H1 (cell line): ENCODE results near the gene BCL2L1. TPM values are rescaled to one million over a fixed set of nuclear protein-coding genes. Genes with fewer than 3 reads are reported as not detected.

Source experiments
- CTCF ChIA-PET: fragments of 300-600 bp; sonication (Branson Sonifier 250); formaldehyde crosslinking; loops from one replicate; lab custom pipeline; 2021; ENCODE audit not compliant: partially characterized antibody; lab: Charles Lee
- POLR2A ChIA-PET: fragments of 300-600 bp; sonication (Branson Sonifier 250); formaldehyde crosslinking; loops from one replicate; lab custom pipeline; 2021; ENCODE audit warnings: inconsistent platforms; ENCODE audit not compliant: partially characterized antibody; lab: Charles Lee
- DNase-seq, 2 experiments: peaks; one replicate each; pipeline versions ENCODE4 v3.0.0 to v3.0.0-alpha.2; 2010 to 2022; ENCODE audit warnings: low spot score in 2 of 2, low read depth in 1 of 2, mixed read lengths in 1 of 2
- FAIRE-seq: peaks from 2 replicates; lab custom pipeline; 2011; peaks lifted over from hg19 to GRCh38; lab: Jason Lieb, UNC
- H2AFZ ChIP-seq: 2 replicates; pipeline ENCODE4 v1.8.1; 2012; ENCODE audit warnings: low read length, inconsistent platforms
- H2AK5ac ChIP-seq: 2 replicates; pipeline ENCODE4 v1.6.1; 2013; ENCODE audit warnings: low read depth, low read length
- H2BK120ac ChIP-seq: replicated peaks from 2 replicates; pipeline ENCODE3; 2013; ENCODE audit warnings: low read depth, low read length, inconsistent platforms
- H2BK12ac ChIP-seq: 2 replicates; pipeline ENCODE4 v1.6.1; 2013; ENCODE audit warnings: low read depth, low read length
- H2BK15ac ChIP-seq: 2 replicates; pipeline ENCODE4 v1.6.1; 2013; ENCODE audit warnings: low read length
- H2BK20ac ChIP-seq: 2 replicates; pipeline ENCODE4 v1.6.1; 2013; ENCODE audit warnings: low read length
- H2BK5ac ChIP-seq: 2 replicates; pipeline ENCODE4 v1.6.1; 2013; ENCODE audit warnings: low read depth, low read length
- H3K14ac ChIP-seq: 2 replicates; pipeline ENCODE4 v1.6.1; 2013; ENCODE audit warnings: inconsistent platforms; ENCODE audit not compliant: insufficient read length
- H3K18ac ChIP-seq: 2 replicates; pipeline ENCODE4 v1.6.1; 2013; ENCODE audit warnings: low read length; ENCODE audit errors: extremely low read depth
- H3K23ac ChIP-seq: 2 replicates; pipeline ENCODE4 v1.6.1; 2013; ENCODE audit warnings: inconsistent platforms; ENCODE audit not compliant: insufficient read length
- H3K23me2 ChIP-seq: 2 replicates; pipeline ENCODE4 v1.6.1; 2013; ENCODE audit warnings: low read depth, low read length
- H3K27ac ChIP-seq: 2 replicates; pipeline ENCODE4 v1.6.1; 2011; ENCODE audit warnings: low read depth, low read length, inconsistent platforms
- H3K27me3 ChIP-seq, 4 experiments: replicated peaks in 1 of 4; 1 replicate in 1 of 4; 2 replicates in 3 of 4; pipeline versions ENCODE4 v1.6.1 to v1.8.1; 2011 to 2013; ENCODE audit warnings: low read length in 3 of 4, mild to moderate bottlenecking in 3 of 4, inconsistent platforms in 2 of 4, mixed read lengths in 2 of 4, moderate library complexity in 1 of 4; ENCODE audit not compliant: control insufficient read depth in 3 of 4, insufficient read depth in 3 of 4; ENCODE audit errors: extremely low read depth in 1 of 4
- H3K36me3 ChIP-seq, 4 experiments: 2 replicates each; pipeline versions ENCODE4 v1.6.1 to v1.8.1; 2011 to 2013; ENCODE audit warnings: mild to moderate bottlenecking in 4 of 4, low read length in 3 of 4, moderate library complexity in 2 of 4, control low read depth in 1 of 4, inconsistent platforms in 1 of 4; ENCODE audit not compliant: insufficient read depth in 4 of 4, control insufficient read depth in 2 of 4
- H3K4ac ChIP-seq: replicated peaks from 2 replicates; pipeline ENCODE3; 2013; ENCODE audit warnings: low read length, low read depth, mixed read lengths, inconsistent platforms; ENCODE audit not compliant: insufficient read length
- H3K4me1 ChIP-seq, 4 experiments: replicated peaks in 1 of 4; 1 replicate in 1 of 4; 2 replicates in 3 of 4; pipeline versions ENCODE4 v1.6.1 to v1.8.1; 2011 to 2013; ENCODE audit warnings: low read length in 3 of 4, inconsistent platforms in 2 of 4, mixed read lengths in 1 of 4; ENCODE audit not compliant: insufficient read depth in 4 of 4, control insufficient read depth in 3 of 4
- H3K4me2 ChIP-seq, 2 experiments: 2 replicates each; pipeline versions ENCODE4 v1.6.1 to v1.8.1; 2011 to 2013; ENCODE audit warnings: low read depth in 2 of 2, low read length in 2 of 2, control low read depth in 1 of 2, inconsistent platforms in 1 of 2, mild to moderate bottlenecking in 1 of 2; ENCODE audit not compliant: insufficient read depth in 1 of 2
- H3K4me3 ChIP-seq, 4 experiments: fragments of 200-600, 300-600 bp in 1 of 4; sonication (generic), shearing (Covaris generic), sonication (Bioruptor Twin) in 1 of 4; 2 replicates each; pipeline versions ENCODE4 v1.5.1 to v1.8.1; 2011 to 2016; ENCODE audit warnings: low read length in 4 of 4, low read depth in 3 of 4, control low read depth in 2 of 4, inconsistent platforms in 2 of 4, mild to moderate bottlenecking in 2 of 4, mixed read lengths in 1 of 4, moderate library complexity in 1 of 4; ENCODE audit not compliant: insufficient read depth in 2 of 4; ENCODE audit errors: extremely low read depth in 1 of 4
- H3K56ac ChIP-seq: replicated peaks from 2 replicates; pipeline ENCODE3; 2013; ENCODE audit warnings: low read depth, mild to moderate bottlenecking, mixed read lengths, low read length, inconsistent platforms; ENCODE audit not compliant: insufficient read length
- H3K79me1 ChIP-seq: 2 replicates; pipeline ENCODE4 v1.6.1; 2013; ENCODE audit warnings: low read depth, low read length, control low read depth
- H3K79me2 ChIP-seq, 2 experiments: 2 replicates each; pipeline versions ENCODE4 v1.6.1 to v1.8.1; 2012 to 2013; ENCODE audit warnings: low read length in 2 of 2, mild to moderate bottlenecking in 2 of 2, inconsistent platforms in 1 of 2; ENCODE audit not compliant: insufficient read depth in 2 of 2, control insufficient read depth in 1 of 2
- H3K9ac ChIP-seq, 4 experiments: replicated peaks in 1 of 4; 1 replicate in 1 of 4; 2 replicates in 3 of 4; pipeline versions ENCODE4 v1.6.1 to v1.8.1; 2011 to 2013; ENCODE audit warnings: low read depth in 3 of 4, low read length in 3 of 4, control low read depth in 2 of 4, mild to moderate bottlenecking in 2 of 4, moderate library complexity in 2 of 4, inconsistent platforms in 1 of 4; ENCODE audit errors: extremely low read depth in 1 of 4
- H3K9me3 ChIP-seq, 2 experiments: 2 replicates each; pipeline versions ENCODE4 v1.6.1 to v1.8.1; 2012 to 2013; ENCODE audit warnings: mild to moderate bottlenecking in 2 of 2, moderate library complexity in 2 of 2, control low read depth in 1 of 2, inconsistent platforms in 1 of 2, low read depth in 1 of 2, low read length in 1 of 2, mixed read lengths in 1 of 2; ENCODE audit not compliant: insufficient read depth in 2 of 2
- H4K20me1 ChIP-seq, 2 experiments: replicated peaks in 1 of 2; 2 replicates each; pipeline versions ENCODE3 to v1.8.1; 2011 to 2013; ENCODE audit warnings: inconsistent platforms in 2 of 2, low read length in 2 of 2, mild to moderate bottlenecking in 1 of 2; ENCODE audit not compliant: insufficient read depth in 2 of 2, control insufficient read depth in 1 of 2
- H4K5ac ChIP-seq: 2 replicates; pipeline ENCODE4 v1.6.1; 2013; ENCODE audit warnings: low read length, low read depth, mixed read lengths, inconsistent platforms; ENCODE audit not compliant: insufficient read length
- H4K8ac ChIP-seq: 2 replicates; pipeline ENCODE4 v1.8.0; 2013; ENCODE audit warnings: mild to moderate bottlenecking, moderate library complexity, low read length, inconsistent platforms; ENCODE audit not compliant: insufficient read depth; ENCODE audit errors: extremely low read depth
- H4K91ac ChIP-seq: replicated peaks from 2 replicates; pipeline ENCODE3; 2013; ENCODE audit warnings: low read length, mixed read lengths, inconsistent platforms; ENCODE audit not compliant: insufficient read length
- SP2 ChIP-seq: IDR thresholded peaks from 2 replicates; pipeline ENCODE4 v1.6.1; 2012; ENCODE audit warnings: mild to moderate bottlenecking, low read length, inconsistent platforms
- WGBS, 2 experiments: shearing (Covaris generic) in 1 of 2; methylation state at CpG; one replicate each; pipeline versions ENCODE4 v1.1.6 to v1.1.7; 2013 to 2015; ENCODE audit warnings: low lambda C conversion rate in 2 of 2, mixed read lengths in 2 of 2, inconsistent platforms in 1 of 2, low coverage in 1 of 2, missing lambda C conversion rate in 1 of 2; ENCODE audit not compliant: insufficient replicate concordance in 2 of 2, insufficient coverage in 1 of 2, insufficient read length in 1 of 2; ENCODE audit errors: extremely low coverage in 1 of 2, missing lambda C conversion rate in 1 of 2; 5-methylcytosine and 5-hydroxymethylcytosine counted together
- long read RNA-seq, 2 experiments: library from RNA in 1 of 2; library from capped mRNA in 1 of 2; stranded (forward); transcript quantifications; one replicate each; pipeline ENCODE4 v2.0.0, GENCODE V29; 2021; ENCODE audit warnings: inconsistent platforms in 1 of 2
- polyA minus RNA-seq, 3 experiments: library from RNA; depleted of rRNA, polyadenylated mRNA; stranded (reverse); fragments of >200 nt; gene quantifications; 1 replicate in 2 of 3; 2 replicates in 1 of 3; pipeline ENCODE4 v1.2.3, GENCODE V29; 2011
- polyA plus RNA-seq, 7 experiments: library from polyadenylated mRNA; depleted of rRNA in 3 of 7; stranded (reverse) in 5 of 7; unstranded in 2 of 7; fragments of >200 nt in 5 of 7; fragments of 200-250 nt in 2 of 7; gene quantifications; 1 replicate in 5 of 7; 2 replicates in 1 of 7; 4 replicates in 1 of 7; pipeline versions ENCODE4 v1.2.1 to v1.2.3, GENCODE V29; 2011 to 2013; ENCODE audit warnings: missing spikeins in 2 of 7, mixed read lengths in 2 of 7
- total RNA-seq: library from RNA; stranded (reverse); fragmentation: NEBNext Ultra II Directional; extraction: Animal tissue kit (Norgen Biotek cat#: 25700); gene quantifications from 2 replicates; pipeline ENCODE4 v1.2.1, GENCODE V29; 2021
- TF ChIP-seq, protein P1 (sequence below), 3 experiments: IDR thresholded peaks; 1 replicate in 2 of 3; 2 replicates in 1 of 3; pipeline versions ENCODE4 v1.5.1 to v1.6.1; 2011; ENCODE audit warnings: low read length in 3 of 3, mild to moderate bottlenecking in 3 of 3, inconsistent platforms in 2 of 3, low read depth in 1 of 3, moderate library complexity in 1 of 3; ENCODE audit not compliant: insufficient read depth in 1 of 3; ENCODE audit errors: control extremely low read depth in 1 of 3
- TF ChIP-seq, protein P2 (sequence below): IDR thresholded peaks from 2 replicates; pipeline ENCODE4 v1.6.1; 2012; ENCODE audit warnings: inconsistent platforms

BCL2L1 gene
- total RNA-seq (64.9 and 66.0 TPM in 2 replicates), polyA plus RNA-seq (2011; rRNA removed) (66.1 and 94.4 TPM in 2 replicates), polyA minus RNA-seq (2011; rRNA and poly(A)+ RNA removed) (49.7 and 68.8 TPM in 2 replicates)
- 78.2 TPM for polyA plus RNA-seq (2011; cell fraction: cytosol; rRNA removed)
- polyA plus RNA-seq (2011; cell fraction: nucleus; rRNA removed) = 67.5 TPM
- polyA plus RNA-seq (2012, experiment 1 of 2) = 69.5 to 76.8 TPM (median 74.9 TPM) in 4 replicates
- polyA plus RNA-seq (2012, experiment 2 of 2) = 119 TPM
- 36.6 TPM for polyA plus RNA-seq (2013, experiment 1 of 2)
- 38.8 TPM for polyA plus RNA-seq (2013, experiment 2 of 2)
- polyA minus RNA-seq (2011; cell fraction: cytosol; rRNA and poly(A)+ RNA removed) = 46.3 TPM
- polyA minus RNA-seq (2011; cell fraction: nucleus; rRNA and poly(A)+ RNA removed) = 57.2 TPM
- long read RNA-seq, experiment 1, transcript BCL2L1-203 (2 exons, 2,578 nt) = major isoform, 6 of 57 reads
- long read RNA-seq, experiment 1, transcript BCL2L1-201 (3 exons, 2,610 nt) = minor isoform, 5 of 57 reads
- long read RNA-seq, experiment 1, partial matches to known transcripts = 1 of 57 reads
- long read RNA-seq, experiment 1, other reads (novel, unspliced or antisense) = 44 of 57 reads
- long read RNA-seq, experiment 2, transcript BCL2L1-203 (2 exons, 2,578 nt) = minor isoform, 7 of 39 reads
- long read RNA-seq, experiment 2, transcript BCL2L1-201 (3 exons, 2,610 nt) = major isoform, 10 of 39 reads
- long read RNA-seq, experiment 2, partial matches to known transcripts = 0 of 39 reads
- long read RNA-seq, experiment 2, other reads (novel, unspliced or antisense) = 18 of 39 reads

DNA sequence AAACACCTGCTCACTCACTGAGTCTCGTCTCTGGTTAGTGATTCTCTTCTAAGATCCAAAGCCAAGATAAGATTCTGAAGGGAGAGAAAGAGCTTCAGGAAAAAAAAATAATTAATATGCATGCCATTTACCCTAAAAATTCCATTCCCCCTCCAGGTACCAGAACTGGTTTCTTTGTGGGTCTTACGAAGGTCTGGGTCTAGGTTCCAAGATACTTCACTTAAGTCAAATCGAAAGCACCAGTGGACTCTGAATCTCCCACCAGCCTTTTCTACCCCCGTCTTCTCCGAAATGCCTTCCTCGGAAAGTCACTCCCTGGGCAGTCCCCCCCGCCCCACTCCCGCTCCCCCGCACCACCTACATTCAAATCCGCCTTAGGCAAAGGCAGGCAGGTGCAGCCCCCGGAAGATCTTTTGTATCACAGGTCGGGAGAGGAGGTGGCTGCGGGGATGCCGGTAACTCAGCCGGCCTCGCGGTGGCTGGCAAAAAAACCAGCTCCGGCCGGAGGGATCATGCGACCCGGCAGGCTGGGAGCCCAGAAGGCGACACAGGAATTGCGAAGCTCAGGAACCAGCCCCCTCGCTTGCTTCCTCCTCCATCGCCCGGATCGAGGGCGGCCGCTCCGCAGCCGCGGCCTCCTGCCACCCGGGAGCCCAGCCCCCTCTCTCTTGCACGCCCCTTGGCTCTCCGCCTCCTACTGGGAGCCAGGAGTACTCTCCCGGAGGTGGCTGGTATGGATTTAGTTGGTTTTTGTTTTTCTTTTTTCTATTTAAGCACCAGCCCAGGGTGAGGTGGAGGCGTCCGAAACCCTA, at the start of gene BCL2L1:
Gene BCL2L1, minus strand, starts transcription at position 612 of the 812 bp plus-strand sequence. CDS start 650 bp downstream, outside the sequence.
- Histone ChIP-seq H3K79me1 (no peaks in the 10 kb centered on the region; the same call in 1 of the 2 replicates), H3K23me2 (peaks cover 4% of the 10 kb centered on the region), H3K9ac (peak within 1 kb of the TSS; percentile 79 to 98 (median 90)), H2AFZ (no peak within 1 kb of the TSS), H3K14ac (no peak within 1 kb of the TSS), H2BK12ac (0 out of 2 replicates have a peak within 1 kb of the TSS, but pooled peaks have one; percentile 86), H3K79me2 (peaks cover 10 to 46% of the 10 kb centered on the region in 2 experiments), H3K27me3 (no peaks in the 10 kb centered on the region), H3K4ac (peak within 1 kb of the TSS; percentile 94), H3K36me3 (peaks cover 0 to 12% (median 6%) of the 10 kb centered on the region in 4 experiments; a peak in 6 of 8 replicates), H2BK20ac (0 out of 2 replicates have a peak within 1 kb of the TSS, but pooled peaks have one; percentile 32), H2BK15ac (no peak within 1 kb of the TSS; the same call in 1 of the 2 replicates), H4K91ac (peak within 1 kb of the TSS; percentile 97), H2AK5ac (peak within 1 kb of the TSS; percentile 75), H4K20me1 (peaks cover 0 to 6% of the 10 kb centered on the region in 2 experiments), H3K4me2 (peak within 1 kb of the TSS; percentile 84 to 88), H2BK5ac (peak within 1 kb of the TSS; percentile 98), H3K56ac (peak within 1 kb of the TSS; percentile 87), H3K9me3 (no peaks in the 10 kb centered on the region), H2BK120ac (peak within 1 kb of the TSS; percentile 96), H4K5ac (peak within 1 kb of the TSS; percentile 89), H3K18ac (peak within 1 kb of the TSS; percentile 93), H3K27ac (peak within 1 kb of the TSS; percentile 95), H3K4me3 (peak within 1 kb of the TSS; percentile 48 to 94 (median 70)), H3K4me1 (peaks cover 15 to 37% (median 36%) of the 10 kb centered on the region in 4 experiments), H3K23ac (no peak within 1 kb of the TSS), H4K8ac (peak within 1 kb of the TSS; percentile 97)
- DNase-seq = peak in 1 of 2 experiments; percentile 80
- 5% methylated on average over 38 of the region's 38 CpGs; no CpG with 5 or more reads in 1 of the 2 experiments for WGBS, 2 experiments
- FAIRE-seq = no peak
- CTCF ChIA-PET = interaction anchor here (0.9 to 8.6 kb wide), 38 partner anchors 9 to 1047 kb away, joined by 3 to 151 read pairs (median 6); partner anchors contain the start of gene TPX2
- POLR2A ChIA-PET = interaction anchor here (0.8 to 9.7 kb wide), 19 partner anchors 12 to 387 kb away, joined by 3 to 108 read pairs (median 5); partner anchors contain the start of genes ID1, TM9SF4 and TPX2
- TF ChIP-seq, protein P1, sequence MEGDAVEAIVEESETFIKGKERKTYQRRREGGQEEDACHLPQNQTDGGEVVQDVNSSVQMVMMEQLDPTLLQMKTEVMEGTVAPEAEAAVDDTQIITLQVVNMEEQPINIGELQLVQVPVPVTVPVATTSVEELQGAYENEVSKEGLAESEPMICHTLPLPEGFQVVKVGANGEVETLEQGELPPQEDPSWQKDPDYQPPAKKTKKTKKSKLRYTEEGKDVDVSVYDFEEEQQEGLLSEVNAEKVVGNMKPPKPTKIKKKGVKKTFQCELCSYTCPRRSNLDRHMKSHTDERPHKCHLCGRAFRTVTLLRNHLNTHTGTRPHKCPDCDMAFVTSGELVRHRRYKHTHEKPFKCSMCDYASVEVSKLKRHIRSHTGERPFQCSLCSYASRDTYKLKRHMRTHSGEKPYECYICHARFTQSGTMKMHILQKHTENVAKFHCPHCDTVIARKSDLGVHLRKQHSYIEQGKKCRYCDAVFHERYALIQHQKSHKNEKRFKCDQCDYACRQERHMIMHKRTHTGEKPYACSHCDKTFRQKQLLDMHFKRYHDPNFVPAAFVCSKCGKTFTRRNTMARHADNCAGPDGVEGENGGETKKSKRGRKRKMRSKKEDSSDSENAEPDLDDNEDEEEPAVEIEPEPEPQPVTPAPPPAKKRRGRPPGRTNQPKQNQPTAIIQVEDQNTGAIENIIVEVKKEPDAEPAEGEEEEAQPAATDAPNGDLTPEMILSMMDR (IDR thresholded peaks at IDR 0.05; ENCODE audit: control extremely low read depth in 1 of 3, insufficient read depth in 1 of 3, low read depth in 1 of 3, low read length in 3 of 3) = peak; percentile 49 to 66 (median 59)
- TF ChIP-seq, protein P2, sequence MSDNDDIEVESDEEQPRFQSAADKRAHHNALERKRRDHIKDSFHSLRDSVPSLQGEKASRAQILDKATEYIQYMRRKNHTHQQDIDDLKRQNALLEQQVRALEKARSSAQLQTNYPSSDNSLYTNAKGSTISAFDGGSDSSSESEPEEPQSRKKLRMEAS = peak; percentile 61
- TF ChIP-seq SP2 = no peak
